Prostate gland (tissue), 2 donors: ENCODE results near the gene NPTXR. TPM values are rescaled to one million over a fixed set of nuclear protein-coding genes. Genes with fewer than 3 reads are reported as not detected.

ENCODE experiments used
- DNase-seq: peaks from one replicate; pipeline ENCODE4 v3.0.0-alpha.2; 2019; ENCODE audit warnings: low spot score
- H3K27ac ChIP-seq, 2 donors: fragments of 200-600 bp; sonication (generic); 2 replicates each; pipeline ENCODE4 v1.5.1; 2017 to 2019
- H3K27me3 ChIP-seq: fragments of 200-600 bp; sonication (generic); replicated peaks from 2 replicates; pipeline ENCODE4 v1.5.1; 2019; ENCODE audit not compliant: insufficient read depth
- H3K36me3 ChIP-seq, 2 donors: fragments of 200-600 bp; sonication (generic); 1 replicate in 1 of 2; 2 replicates in 1 of 2; pipeline versions ENCODE4 v1.5.1 to v1.8.1; 2017 to 2019
- H3K4me1 ChIP-seq: fragments of 200-600 bp; sonication (generic); replicated peaks from 2 replicates; pipeline ENCODE4 v1.5.1; 2019
- H3K4me3 ChIP-seq, 2 donors: fragments of 200-600 bp; sonication (generic); 2 replicates each; pipeline ENCODE4 v1.5.1; 2017 to 2019
- H3K9me3 ChIP-seq: fragments of 200-600 bp; sonication (generic); 2 replicates; pipeline ENCODE4 v1.5.1; 2017
- POLR2A ChIP-seq: fragments of 450-650 bp; IDR thresholded peaks from one replicate; pipeline ENCODE4 v1.6.1; 2016; ENCODE audit warnings: antibody characterized with exemption, mild to moderate bottlenecking
- POLR2AphosphoS5 ChIP-seq: sonication (generic); formaldehyde crosslinking; IDR thresholded peaks from one replicate; pipeline ENCODE4 v1.6.1; 2017; ENCODE audit warnings: antibody characterized with exemption
- WGBS: methylation state at CpG from one replicate; pipeline ENCODE4 v1.1.5; 2018; 5-methylcytosine and 5-hydroxymethylcytosine counted together
- intact Hi-C: fragments of 100-400 bp; cut with DNase I; formaldehyde crosslinking; loops from one replicate; pipeline ENCODE4 v1.14.2; 2022
- total RNA-seq, 2 donors: library from RNA; depleted of rRNA; stranded (reverse); fragments of >200 nt; gene quantifications; one replicate each; pipeline ENCODE4 v1.1.0, GENCODE V29; 2016
- TF ChIP-seq, protein P1 (sequence below), 4 experiments: fragments of 200-600 bp in 2 of 4; fragments of 450-650 bp in 2 of 4; sonication (generic) in 2 of 4; IDR thresholded peaks; 1 replicate in 3 of 4; 2 replicates in 1 of 4; pipeline ENCODE4 v1.5.1; 2016 to 2019; ENCODE audit warnings: antibody characterized with exemption in 4 of 4, mild to moderate bottlenecking in 2 of 4, moderate library complexity in 2 of 4

The NPTXR gene
- total RNA-seq, 2 donors from 2014 or later = 12.6 to 36.2 TPM

DNA sequence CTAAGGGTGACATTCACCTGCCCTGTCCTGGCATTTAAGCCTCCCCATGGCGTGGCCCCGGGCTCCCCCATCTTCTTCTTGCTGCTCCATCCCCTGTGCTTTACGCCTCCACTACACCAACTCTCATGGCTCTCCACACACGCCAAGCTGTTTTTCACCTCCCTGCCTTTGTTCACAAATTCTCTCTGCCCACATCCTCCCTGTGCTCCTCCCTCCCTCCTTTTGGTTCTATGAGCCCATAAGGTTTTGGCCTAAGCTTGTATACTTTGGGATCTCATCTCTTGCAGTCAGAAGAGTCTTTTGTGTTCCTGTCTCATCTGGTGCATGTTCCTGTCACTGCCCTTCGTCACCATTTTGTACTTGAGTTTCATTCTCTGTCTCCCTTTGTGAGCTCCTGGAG is 45.3 kb downstream of the NPTXR start:
- H3K4me3 ChIP-seq = no peak overlapping the region
- TF ChIP-seq POLR2AphosphoS5 = no peak
- no peak for TF ChIP-seq POLR2A
- TF ChIP-seq, protein P1, sequence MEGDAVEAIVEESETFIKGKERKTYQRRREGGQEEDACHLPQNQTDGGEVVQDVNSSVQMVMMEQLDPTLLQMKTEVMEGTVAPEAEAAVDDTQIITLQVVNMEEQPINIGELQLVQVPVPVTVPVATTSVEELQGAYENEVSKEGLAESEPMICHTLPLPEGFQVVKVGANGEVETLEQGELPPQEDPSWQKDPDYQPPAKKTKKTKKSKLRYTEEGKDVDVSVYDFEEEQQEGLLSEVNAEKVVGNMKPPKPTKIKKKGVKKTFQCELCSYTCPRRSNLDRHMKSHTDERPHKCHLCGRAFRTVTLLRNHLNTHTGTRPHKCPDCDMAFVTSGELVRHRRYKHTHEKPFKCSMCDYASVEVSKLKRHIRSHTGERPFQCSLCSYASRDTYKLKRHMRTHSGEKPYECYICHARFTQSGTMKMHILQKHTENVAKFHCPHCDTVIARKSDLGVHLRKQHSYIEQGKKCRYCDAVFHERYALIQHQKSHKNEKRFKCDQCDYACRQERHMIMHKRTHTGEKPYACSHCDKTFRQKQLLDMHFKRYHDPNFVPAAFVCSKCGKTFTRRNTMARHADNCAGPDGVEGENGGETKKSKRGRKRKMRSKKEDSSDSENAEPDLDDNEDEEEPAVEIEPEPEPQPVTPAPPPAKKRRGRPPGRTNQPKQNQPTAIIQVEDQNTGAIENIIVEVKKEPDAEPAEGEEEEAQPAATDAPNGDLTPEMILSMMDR (IDR thresholded peaks at IDR 0.05) = no peak
- H3K4me1 ChIP-seq = no peaks in the 10 kb centered on the region
- WGBS = 77% methylated on average over 5 of the region's 5 CpGs
- no peak for DNase-seq
- no peaks in the 10 kb centered on the region for H3K9me3 ChIP-seq
- H3K27ac ChIP-seq = no peak overlapping the region
- intact Hi-C loops = no loop called here
- H3K36me3 ChIP-seq = no peaks in the 10 kb centered on the region
- H3K27me3 ChIP-seq = no peaks in the 10 kb centered on the region

DNA sequence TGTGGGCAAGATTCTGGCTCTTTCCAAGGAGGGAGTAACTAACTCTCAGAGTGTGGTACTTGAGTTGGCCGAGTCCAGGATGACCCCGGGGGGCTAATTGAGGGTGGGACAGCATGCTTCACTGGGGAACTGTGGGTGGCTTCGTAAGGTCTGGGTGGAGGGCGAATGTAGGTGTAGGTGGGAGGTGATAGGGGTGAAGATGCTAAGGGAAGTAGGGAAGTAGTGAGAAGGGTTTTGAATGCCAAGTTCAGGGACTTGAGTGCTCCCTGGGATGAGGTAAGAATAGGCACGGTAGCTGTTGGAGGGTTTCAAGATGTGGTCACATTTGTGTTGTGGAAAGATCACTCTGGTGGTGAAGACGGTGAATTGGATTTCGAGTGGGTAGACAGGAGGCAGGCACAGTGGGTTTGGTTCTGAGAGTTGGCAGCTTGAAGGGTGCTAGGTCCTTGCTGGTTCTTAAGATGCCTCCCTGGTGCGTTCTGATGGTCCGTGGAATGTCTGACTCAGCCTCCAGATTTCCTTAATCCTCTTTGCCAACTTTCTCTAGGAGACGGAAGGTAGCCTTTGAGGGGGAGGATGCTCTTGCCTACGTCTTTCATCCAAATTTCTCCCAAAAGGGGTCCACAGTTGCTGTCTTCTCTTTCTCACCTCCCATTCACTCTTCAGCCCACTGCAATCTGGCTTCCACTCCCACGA is 47.4 kb downstream of the NPTXR start:
- 83% methylated on average over 12 of the region's 12 CpGs for WGBS
- H3K4me3 ChIP-seq = no peak overlapping the region
- H3K36me3 ChIP-seq = no peaks in the 10 kb centered on the region
- no peak for DNase-seq
- intact Hi-C loops = no loop called here
- no peaks in the 10 kb centered on the region for H3K9me3 ChIP-seq
- H3K27ac ChIP-seq = no peak overlapping the region
- no peaks in the 10 kb centered on the region for H3K27me3 ChIP-seq
- H3K4me1 ChIP-seq = no peaks in the 10 kb centered on the region
- TF ChIP-seq POLR2AphosphoS5 = no peak

DNA sequence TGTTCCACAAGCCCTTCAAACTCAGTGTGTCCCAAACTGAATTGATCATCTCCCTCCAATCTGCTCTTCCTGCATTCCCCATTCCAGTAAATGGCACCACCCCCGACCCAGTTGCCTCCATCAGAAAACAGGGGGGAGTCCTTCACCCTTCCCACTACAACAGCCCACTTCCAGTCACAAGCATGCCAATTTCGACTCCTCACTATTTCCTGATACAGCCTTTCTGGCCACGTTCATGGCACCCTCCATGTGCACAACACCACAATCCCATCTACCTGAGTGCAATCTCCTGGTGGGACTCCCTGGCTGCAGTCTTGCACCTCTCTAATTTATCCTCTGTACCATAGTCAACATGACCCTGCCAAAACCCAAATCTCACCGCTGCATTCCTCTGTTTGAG is 48.3 kb downstream of the NPTXR start:
- Histone ChIP-seq H3K36me3 (no peaks in the 10 kb centered on the region), H3K4me1 (no peaks in the 10 kb centered on the region), H3K27me3 (no peaks in the 10 kb centered on the region), H3K27ac (no peak overlapping the region), H3K9me3 (no peaks in the 10 kb centered on the region), H3K4me3 (no peak overlapping the region)
- TF ChIP-seq, protein P1 (IDR thresholded peaks at IDR 0.05) = no peak
- DNase-seq = no peak
- 83% methylated on average over 4 of the region's 4 CpGs for WGBS
- intact Hi-C loops = no loop called here

DNA sequence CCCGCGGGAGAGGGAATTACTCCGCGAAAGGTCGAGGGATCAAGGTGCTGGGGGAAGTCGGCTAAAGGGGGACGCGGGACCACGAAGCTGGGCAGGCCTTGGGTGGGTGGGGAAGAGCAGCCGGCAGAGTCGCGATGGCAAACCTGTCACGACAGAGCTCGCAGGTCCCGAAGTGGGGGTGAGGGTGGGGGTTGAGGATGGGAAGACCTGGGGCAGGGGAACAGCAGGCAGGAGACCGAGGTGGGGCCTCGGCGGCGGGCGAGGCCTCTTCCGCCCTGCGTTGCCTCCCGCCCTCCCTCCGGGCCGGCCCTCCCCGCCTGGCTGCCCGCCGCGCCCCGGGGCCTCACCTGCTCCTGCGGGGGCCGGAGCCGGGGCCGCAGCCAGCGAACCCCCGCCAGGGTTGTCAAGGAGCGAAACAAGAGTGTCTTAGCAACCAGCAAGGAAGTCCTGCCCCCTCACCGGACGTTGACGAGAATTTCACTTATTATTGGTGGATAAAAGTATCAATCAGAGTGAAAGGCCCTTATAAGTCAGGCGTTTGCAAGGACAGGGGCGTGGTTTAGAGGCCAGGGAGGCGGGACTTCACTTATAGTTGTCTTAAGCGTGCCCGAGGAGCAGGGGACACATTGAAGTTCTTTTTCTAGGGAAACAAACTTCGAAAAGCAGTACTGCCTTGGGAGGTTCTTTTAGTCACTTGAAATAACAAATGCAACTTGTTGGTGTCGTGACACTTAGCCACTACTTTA is 49.9 kb downstream of the NPTXR start, which contains the start of gene DNAL4:
TSS of gene DNAL4 (minus strand) at position 423 of the 746 bp plus-strand sequence. CDS start 11,412 bp downstream, outside the sequence.
- no peaks in the 10 kb centered on the region for H3K36me3 ChIP-seq
- intact Hi-C loops = loop anchor here (5.0 kb wide), 1 partner anchor 37 kb away; the partner anchor contains the start of gene SUN2
- H3K4me1 ChIP-seq = no peaks in the 10 kb centered on the region
- peak within 1 kb of the TSS; percentile 53 to 65 for H3K27ac ChIP-seq
- H3K4me3 ChIP-seq = peak within 1 kb of the TSS; percentile 54 to 76
- TF ChIP-seq POLR2A (peak; percentile 49), POLR2AphosphoS5 (peak; percentile 96)
- TF ChIP-seq, protein P1 (IDR thresholded peaks at IDR 0.05) = peak in 2 of 4 experiments; percentile 5 to 19
- H3K9me3 ChIP-seq = no peaks in the 10 kb centered on the region
- DNase-seq = peak; percentile 96
- no peaks in the 10 kb centered on the region for H3K27me3 ChIP-seq
- WGBS = under 1% methylated on average over 44 of the region's 47 CpGs

DNA sequence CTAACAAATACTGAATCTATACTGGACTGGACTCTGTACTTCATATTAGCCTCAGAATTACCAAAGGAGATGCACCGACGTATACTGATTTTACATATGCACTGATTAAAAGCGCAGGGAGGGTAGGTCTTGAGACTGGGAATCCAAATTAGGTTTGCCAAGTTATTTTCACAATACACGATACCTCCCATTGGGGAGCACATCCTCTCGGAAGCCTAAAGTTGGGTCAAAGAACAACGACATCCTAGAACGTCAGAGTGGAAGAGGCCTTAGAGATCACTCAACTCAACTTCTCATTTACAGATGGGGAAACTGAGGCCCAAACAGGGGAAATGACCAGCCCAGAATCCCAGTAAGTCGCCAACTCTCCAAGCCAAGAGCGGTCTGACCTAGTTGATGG is 50.5 kb downstream of the NPTXR start:
- intact Hi-C loops = loop anchor here (5.0 kb wide), 1 partner anchor 36 kb away; the partner anchor contains the start of gene SUN2
- H3K36me3 ChIP-seq = no peaks in the 10 kb centered on the region
- TF ChIP-seq POLR2AphosphoS5 (no peak), POLR2A (no peak)
- TF ChIP-seq, protein P1 (IDR thresholded peaks at IDR 0.05) = no peak
- peak overlapping the region; percentile 53 to 65 for H3K27ac ChIP-seq
- H3K9me3 ChIP-seq = no peaks in the 10 kb centered on the region
- 23% methylated on average over 9 of the region's 9 CpGs for WGBS
- no peaks in the 10 kb centered on the region for H3K4me1 ChIP-seq
- peak overlapping the region; percentile 54 to 76 for H3K4me3 ChIP-seq
- no peak for DNase-seq
- no peaks in the 10 kb centered on the region for H3K27me3 ChIP-seq
